SJSA1 (cell line): ENCODE results near the gene RIC3. TPM values are rescaled to one million over a fixed set of nuclear protein-coding genes. Genes with fewer than 3 reads are reported as not detected.
A peak's percentile ranks its signal among the peaks of the same experiment; 100 is the strongest.

ENCODE experiments used
- DNase-seq, 2 experiments: peaks; one replicate each; pipeline ENCODE4 v3.0.0-alpha.2; 2015 to 2020; ENCODE audit warnings: low spot score in 2 of 2, low read depth in 1 of 2
- H3K27ac ChIP-seq: fragments of 250-450 bp; sonication (Bioruptor Pico); 2 replicates; pipeline ENCODE4 v1.5.1; 2020; ENCODE audit warnings: mild to moderate bottlenecking, moderate library complexity
- H3K27me3 ChIP-seq: fragments of 250-450 bp; sonication (Bioruptor Pico); replicated peaks from 2 replicates; pipeline ENCODE4 v1.5.1; 2020; ENCODE audit warnings: mild to moderate bottlenecking, moderate library complexity
- H3K36me3 ChIP-seq: fragments of 250-450 bp; sonication (Bioruptor Pico); 2 replicates; pipeline ENCODE4 v1.5.1; 2020; ENCODE audit warnings: mild to moderate bottlenecking
- H3K4me1 ChIP-seq: fragments of 250-450 bp; sonication (Bioruptor Pico); replicated peaks from 2 replicates; pipeline ENCODE4 v1.6.1; 2021; ENCODE audit warnings: mild to moderate bottlenecking
- H3K4me3 ChIP-seq: fragments of 250-450 bp; sonication (Bioruptor Pico); 2 replicates; pipeline ENCODE4 v1.5.1; 2020; ENCODE audit warnings: mild to moderate bottlenecking
- H3K9me3 ChIP-seq: fragments of 250-450 bp; sonication (Bioruptor Pico); replicated peaks from 2 replicates; pipeline ENCODE4 v1.5.1; 2020; ENCODE audit warnings: mild to moderate bottlenecking
- total RNA-seq: library from RNA; depleted of rRNA; stranded (reverse); fragments of >200 nt; shearing (Covaris generic); gene quantifications from 2 replicates; pipeline ENCODE4 v1.2.3, GENCODE V29; 2014

Gene RIC3
- total RNA-seq, 1 experiment from 2014 or later: not detected

GRCh38 chr11:8069771-8070170 is 99.1 kb downstream of the RIC3 start:
- Histone ChIP-seq H3K36me3 (no peaks in the 10 kb centered on the region), H3K27me3 (no peaks in the 10 kb centered on the region), H3K9me3 (no peaks in the 10 kb centered on the region), H3K4me1 (peaks cover 11% of the 10 kb centered on the region; the same call in 1 of the 2 replicates), H3K4me3 (no peak overlapping the region), H3K27ac (no peak overlapping the region)
- DNase-seq: no peak

GRCh38 chr11:8068605-8069221 is 100.1 kb downstream of the RIC3 start:
- H3K4me1 ChIP-seq: peaks cover 11% of the 10 kb centered on the region; the same call in 1 of the 2 replicates
- H3K27me3 ChIP-seq: no peaks in the 10 kb centered on the region
- DNase-seq: peak; percentile 47 to 58
- no peaks in the 10 kb centered on the region for H3K9me3 ChIP-seq
- no peaks in the 10 kb centered on the region for H3K36me3 ChIP-seq
- no peak overlapping the region for H3K4me3 ChIP-seq
- H3K27ac ChIP-seq: no peak overlapping the region

- Histone ChIP-seq H3K9me3 (no peaks in the 10 kb centered on the region), H3K27me3 (no peaks in the 10 kb centered on the region), H3K27ac (no peak overlapping the region), H3K36me3 (no peaks in the 10 kb centered on the region), H3K4me1 (peaks cover 11% of the 10 kb centered on the region; the same call in 1 of the 2 replicates), H3K4me3 (no peak overlapping the region)
- DNase-seq: no peak
These were observed 100.8 kb downstream of the RIC3 start for GRCh38 chr11:8067929-8068575.

- H3K9me3 ChIP-seq: no peaks in the 10 kb centered on the region
- DNase-seq: no peak
- no peaks in the 10 kb centered on the region for H3K27me3 ChIP-seq
- H3K4me3 ChIP-seq: no peak overlapping the region
- H3K36me3 ChIP-seq: no peaks in the 10 kb centered on the region
- peaks cover 11% of the 10 kb centered on the region; the same call in 1 of the 2 replicates for H3K4me1 ChIP-seq
- H3K27ac ChIP-seq: no peak overlapping the region
These were observed 101.3 kb downstream of the RIC3 start for GRCh38 chr11:8067567-8067928.

- no peaks in the 10 kb centered on the region for H3K9me3 ChIP-seq
- no peak overlapping the region for H3K4me3 ChIP-seq
- no peak for DNase-seq
- H3K4me1 ChIP-seq: peaks cover 11% of the 10 kb centered on the region; the same call in 1 of the 2 replicates
- H3K27me3 ChIP-seq: no peaks in the 10 kb centered on the region
- H3K36me3 ChIP-seq: no peaks in the 10 kb centered on the region
- H3K27ac ChIP-seq: no peak overlapping the region
These were observed 101.8 kb downstream of the RIC3 start for GRCh38 chr11:8066911-8067455.

GRCh38 chr11:8066036-8066910 is 102.6 kb downstream of the RIC3 start:
- Histone ChIP-seq H3K4me3 (no peak overlapping the region), H3K27me3 (no peaks in the 10 kb centered on the region), H3K36me3 (no peaks in the 10 kb centered on the region), H3K4me1 (peaks cover 11% of the 10 kb centered on the region; the same call in 1 of the 2 replicates), H3K27ac (no peak overlapping the region), H3K9me3 (no peaks in the 10 kb centered on the region)
- no peak for DNase-seq

- peaks cover 11% of the 10 kb centered on the region; the same call in 1 of the 2 replicates for H3K4me1 ChIP-seq
- H3K9me3 ChIP-seq: no peaks in the 10 kb centered on the region
- H3K27ac ChIP-seq: no peak overlapping the region
- no peaks in the 10 kb centered on the region for H3K27me3 ChIP-seq
- H3K4me3 ChIP-seq: no peak overlapping the region
- DNase-seq: no peak
- no peaks in the 10 kb centered on the region for H3K36me3 ChIP-seq
These were observed 103.8 kb downstream of the RIC3 start for GRCh38 chr11:8065031-8065430.

- DNase-seq: no peak
- no peak overlapping the region for H3K4me3 ChIP-seq
These were observed 105.5 kb downstream of the RIC3 start for GRCh38 chr11:8063324-8063723.

GRCh38 chr11:8062781-8063257 is 106.0 kb downstream of the RIC3 start:
- no peaks in the 10 kb centered on the region for H3K4me1 ChIP-seq
- no peaks in the 10 kb centered on the region for H3K9me3 ChIP-seq
- H3K27me3 ChIP-seq: no peaks in the 10 kb centered on the region
- no peaks in the 10 kb centered on the region for H3K36me3 ChIP-seq
- no peak overlapping the region for H3K4me3 ChIP-seq
- DNase-seq: no peak
- no peak overlapping the region for H3K27ac ChIP-seq

More at GRCh38 chr11:8063324-8063723, 105.5 kb downstream of the RIC3 start:
- Histone ChIP-seq H3K27ac (no peak overlapping the region), H3K27me3 (no peaks in the 10 kb centered on the region), H3K9me3 (no peaks in the 10 kb centered on the region), H3K36me3 (no peaks in the 10 kb centered on the region), H3K4me1 (peaks cover 2% of the 10 kb centered on the region; the same call in 1 of the 2 replicates)

- Histone ChIP-seq H3K4me3 (no peak overlapping the region), H3K27ac (no peak overlapping the region), H3K36me3 (no peaks in the 10 kb centered on the region), H3K9me3 (no peaks in the 10 kb centered on the region), H3K27me3 (no peaks in the 10 kb centered on the region), H3K4me1 (no peaks in the 10 kb centered on the region)
- DNase-seq: no peak
These were observed 107.0 kb downstream of the RIC3 start for GRCh38 chr11:8061555-8062428.

GRCh38 chr11:8060801-8061554 is 107.8 kb downstream of the RIC3 start:
- no peaks in the 10 kb centered on the region for H3K4me1 ChIP-seq
- no peak for DNase-seq
- H3K27ac ChIP-seq: no peak overlapping the region

GRCh38 chr11:8060146-8060719 is 108.6 kb downstream of the RIC3 start:
- H3K36me3 ChIP-seq: no peaks in the 10 kb centered on the region
- no peaks in the 10 kb centered on the region for H3K27me3 ChIP-seq
- no peak overlapping the region for H3K4me3 ChIP-seq
- H3K27ac ChIP-seq: no peak overlapping the region
- H3K9me3 ChIP-seq: no peaks in the 10 kb centered on the region
- no peak for DNase-seq
- H3K4me1 ChIP-seq: no peaks in the 10 kb centered on the region

More at GRCh38 chr11:8060801-8061554, 107.8 kb downstream of the RIC3 start:
- H3K36me3 ChIP-seq: no peaks in the 10 kb centered on the region
- no peak overlapping the region for H3K4me3 ChIP-seq
- H3K9me3 ChIP-seq: no peaks in the 10 kb centered on the region
- H3K27me3 ChIP-seq: no peaks in the 10 kb centered on the region
